SH-SY5Y (cell line): ENCODE results near the gene ACTN4.

Source experiments
- GATA2 ChIP-seq: IDR thresholded peaks from 2 replicates; pipeline ENCODE4 v1.6.1; 2011; ENCODE audit warnings: mild to moderate bottlenecking, low read depth, low read length
- GATA3 ChIP-seq: IDR thresholded peaks from 2 replicates; pipeline ENCODE4 v1.6.1; 2011; ENCODE audit warnings: low read depth, mild to moderate bottlenecking, low read length, moderate library complexity

GRCh38 chr19:38663156-38663651 is 15.8 kb downstream of the ACTN4 start:
- TF ChIP-seq GATA2, result no peak
- TF ChIP-seq GATA3, result no peak
